ENCODE data around the gene NIPBL. TPM values are rescaled to one million over a fixed set of nuclear protein-coding genes. Genes with fewer than 3 reads are reported as not detected.

Gene NIPBL
- total and polyA plus RNA-seq, 2 of the 13 experiments (the other 11 are each of a cell fraction or from before 2014, with no cell fraction given): 12.3 to 32.3 TPM

GRCh38 chr5:37086466-37087173 lies 210.1 kb downstream of the NIPBL start (continued):
- no peak for TF ChIP-seq THRA (CRISPR knock-in tag; IDR thresholded peaks at IDR 0.05; ENCODE audit: borderline replicate concordance)
- no peak for TF ChIP-seq HNRNPL (IDR thresholded peaks at IDR 0.05; ENCODE audit: low read depth, low read length)
- TF ChIP-seq ATF6 (CRISPR knock-in tag; conservative IDR thresholded peaks at IDR 0.05): no peak
- TF ChIP-seq ZNF503 (CRISPR knock-in tag; IDR thresholded peaks at IDR 0.05): peak; percentile 90
- no peak for TF ChIP-seq ZSCAN25 (CRISPR knock-in tag; IDR thresholded peaks at IDR 0.05)
- no peak for TF ChIP-seq ARID3A (IDR thresholded peaks at IDR 0.05; ENCODE audit: low read depth, low read length)
- TF ChIP-seq ZNF530 (CRISPR knock-in tag; IDR thresholded peaks at IDR 0.05; ENCODE audit: low read depth): no peak
- no peak for TF ChIP-seq ZNF598 (CRISPR knock-in tag; IDR thresholded peaks at IDR 0.05; ENCODE audit: borderline replicate concordance)
- no peak for TF ChIP-seq JUNB (CRISPR knock-in tag; IDR thresholded peaks at IDR 0.05; ENCODE audit: borderline replicate concordance)
- no peak for TF ChIP-seq ZNF724P (CRISPR knock-in tag; IDR thresholded peaks at IDR 0.05; ENCODE audit: borderline replicate concordance)
- TF ChIP-seq MTA1 (CRISPR knock-in tag; IDR thresholded peaks at IDR 0.05; ENCODE audit: borderline replicate concordance): no peak
- no peak for TF ChIP-seq ZNF232 (CRISPR knock-in tag; IDR thresholded peaks at IDR 0.05; ENCODE audit: borderline replicate concordance)
- TF ChIP-seq FOXK2 (IDR thresholded peaks at IDR 0.05): 0 out of 2 replicates have a peak, but pooled peaks have one; percentile 29
- TF ChIP-seq NFIC (IDR thresholded peaks at IDR 0.05; ENCODE audit: low read length): no peak
- peak; percentile 85 for TF ChIP-seq SP5 (CRISPR knock-in tag; IDR thresholded peaks at IDR 0.05; ENCODE audit: borderline replicate concordance, low read depth)
- no peak for TF ChIP-seq KLF11 (CRISPR knock-in tag; IDR thresholded peaks at IDR 0.05)
- 0 out of 2 replicates have a peak, but pooled peaks have one; percentile 26 for TF ChIP-seq ZNF264 (CRISPR knock-in tag; IDR thresholded peaks at IDR 0.05)
- TF ChIP-seq HMGXB3 (CRISPR knock-in tag; IDR thresholded peaks at IDR 0.05; ENCODE audit: borderline replicate concordance): no peak

Data from HepG2 (cell line).